Neural progenitor cell (in vitro differentiated cells): ENCODE measurements around the gene OR5H1. TPM values are rescaled to one million over a fixed set of nuclear protein-coding genes. Genes with fewer than 3 reads are reported as not detected.
"Not testable (repeated sequence)": the region's sequence is repeated elsewhere in the genome, so short reads cannot be mapped to it uniquely, and the experiment has no call there.

Experiments
- DNase-seq: peaks from one replicate; pipeline ENCODE4 v3.0.0-alpha.2; 2016; ENCODE audit warnings: low spot score
- H2AFZ ChIP-seq: fragments of 200-600 bp; sonication (generic); replicated peaks from 2 replicates; pipeline ENCODE4 v1.6.1; 2016; ENCODE audit warnings: antibody characterized with exemption
- H3F3A ChIP-seq: fragments of 200-600 bp; sonication (generic); 2 replicates; pipeline ENCODE4 v1.6.1; 2016; ENCODE audit warnings: antibody characterized with exemption, low read depth
- H3K27ac ChIP-seq: fragments of 200-600 bp; sonication (generic); 2 replicates; pipeline ENCODE4 v1.5.1; 2016; ENCODE audit warnings: mild to moderate bottlenecking
- H3K27me3 ChIP-seq: fragments of 200-600 bp; sonication (generic); 2 replicates; pipeline ENCODE4 v1.6.1; 2016; ENCODE audit warnings: mild to moderate bottlenecking, moderate library complexity
- H3K36me3 ChIP-seq: fragments of 200-600 bp; sonication (generic); 2 replicates; pipeline ENCODE4 v1.5.1; 2016
- H3K4me1 ChIP-seq: fragments of 200-600 bp; sonication (generic); 2 replicates; pipeline ENCODE4 v1.6.1; 2016; ENCODE audit warnings: mixed run types
- H3K4me2 ChIP-seq: fragments of 200-600 bp; sonication (generic); 2 replicates; pipeline ENCODE4 v1.6.1; 2016
- H3K4me3 ChIP-seq: fragments of 200-600 bp; sonication (generic); 2 replicates; pipeline ENCODE4 v1.5.1; 2016
- H3K79me2 ChIP-seq: fragments of 200-600 bp; sonication (generic); 2 replicates; pipeline ENCODE4 v1.6.1; 2016; ENCODE audit warnings: low read depth
- H3K9ac ChIP-seq: fragments of 200-600 bp; sonication (generic); 2 replicates; pipeline ENCODE4 v1.6.1; 2016
- H3K9me3 ChIP-seq: fragments of 200-600 bp; sonication (generic); 2 replicates; pipeline ENCODE4 v1.5.1; 2016; ENCODE audit warnings: low read depth
- H4K20me1 ChIP-seq: fragments of 200-600 bp; sonication (generic); 2 replicates; pipeline ENCODE4 v1.6.1; 2016; ENCODE audit warnings: low read depth
- H3K27ac Mint-ChIP-seq: 3 replicates; pipeline ENCODE4 v1.8.0; 2021; ENCODE audit warnings: mixed read lengths
- H3K27me3 Mint-ChIP-seq: 2 replicates; pipeline ENCODE4 v1.8.0; 2022; ENCODE audit warnings: low read depth, mild to moderate bottlenecking, inconsistent platforms, moderate library complexity, mixed read lengths; ENCODE audit not compliant: insufficient read depth
- H3K36me3 Mint-ChIP-seq: 3 replicates; pipeline ENCODE4 v1.8.0; 2021; ENCODE audit warnings: mixed read lengths
- H3K4me1 Mint-ChIP-seq: 3 replicates; pipeline ENCODE4 v1.8.0; 2021; ENCODE audit warnings: mixed read lengths
- H3K4me3 Mint-ChIP-seq: 3 replicates; pipeline ENCODE4 v1.8.0; 2021; ENCODE audit warnings: mild to moderate bottlenecking, moderate library complexity, mixed read lengths
- H3K9me3 Mint-ChIP-seq: 3 replicates; pipeline ENCODE4 v1.8.0; 2020; ENCODE audit warnings: mixed read lengths
- EZH2 ChIP-seq: fragments of 200-600 bp; sonication (generic); IDR thresholded peaks from 2 replicates; pipeline ENCODE4 v1.6.1; 2017; ENCODE audit warnings: antibody characterized with exemption, mild to moderate bottlenecking, moderate library complexity
- EZH2phosphoT487 ChIP-seq: fragments of 200-600 bp; sonication (generic); IDR thresholded peaks from 2 replicates; pipeline ENCODE4 v1.6.1; 2017; ENCODE audit warnings: antibody characterized with exemption
- total RNA-seq: library from RNA; depleted of rRNA; stranded (reverse); fragments of >200 nt; gene quantifications from 2 replicates; pipeline ENCODE4 v1.2.3, GENCODE V29; 2015; ENCODE audit warnings: low replicate concordance
- TF ChIP-seq, protein P1 (sequence below): fragments of 200-600 bp; sonication (generic); IDR thresholded peaks from 2 replicates; pipeline ENCODE4 v1.5.1; 2017; ENCODE audit warnings: antibody characterized with exemption, mild to moderate bottlenecking

The OR5H1 gene
- total RNA-seq, 1 donor from 2014 or later, result not detected

DNA sequence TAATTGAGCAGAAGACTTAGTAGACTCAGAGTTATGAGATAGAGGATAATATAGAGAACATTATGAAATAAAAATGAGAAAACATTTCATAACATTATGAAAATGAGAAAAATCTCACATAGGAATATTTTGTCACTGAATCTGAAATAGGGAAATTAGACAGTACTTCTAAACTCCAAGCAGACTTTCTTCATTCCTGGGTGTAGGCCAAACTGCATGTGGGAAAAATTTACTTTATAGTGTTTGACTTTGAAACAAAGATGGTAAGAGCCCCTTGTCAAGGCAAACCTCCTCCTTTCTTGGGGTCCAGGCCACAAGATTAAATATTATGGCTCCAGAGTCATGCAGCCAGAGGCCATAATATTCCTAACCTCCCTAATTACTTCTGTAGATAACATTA, 10.0 kb downstream of the OR5H1 start:
- no peak overlapping the region for H3K27ac Mint-ChIP-seq
- no peak overlapping the region for H2AFZ ChIP-seq
- H3K4me3 Mint-ChIP-seq, result no peak overlapping the region
- TF ChIP-seq EZH2 (no peak), EZH2phosphoT487 (no peak)
- TF ChIP-seq, protein P1, sequence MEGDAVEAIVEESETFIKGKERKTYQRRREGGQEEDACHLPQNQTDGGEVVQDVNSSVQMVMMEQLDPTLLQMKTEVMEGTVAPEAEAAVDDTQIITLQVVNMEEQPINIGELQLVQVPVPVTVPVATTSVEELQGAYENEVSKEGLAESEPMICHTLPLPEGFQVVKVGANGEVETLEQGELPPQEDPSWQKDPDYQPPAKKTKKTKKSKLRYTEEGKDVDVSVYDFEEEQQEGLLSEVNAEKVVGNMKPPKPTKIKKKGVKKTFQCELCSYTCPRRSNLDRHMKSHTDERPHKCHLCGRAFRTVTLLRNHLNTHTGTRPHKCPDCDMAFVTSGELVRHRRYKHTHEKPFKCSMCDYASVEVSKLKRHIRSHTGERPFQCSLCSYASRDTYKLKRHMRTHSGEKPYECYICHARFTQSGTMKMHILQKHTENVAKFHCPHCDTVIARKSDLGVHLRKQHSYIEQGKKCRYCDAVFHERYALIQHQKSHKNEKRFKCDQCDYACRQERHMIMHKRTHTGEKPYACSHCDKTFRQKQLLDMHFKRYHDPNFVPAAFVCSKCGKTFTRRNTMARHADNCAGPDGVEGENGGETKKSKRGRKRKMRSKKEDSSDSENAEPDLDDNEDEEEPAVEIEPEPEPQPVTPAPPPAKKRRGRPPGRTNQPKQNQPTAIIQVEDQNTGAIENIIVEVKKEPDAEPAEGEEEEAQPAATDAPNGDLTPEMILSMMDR, result no peak
- no peaks in the 10 kb centered on the region for H3K27me3 Mint-ChIP-seq
- H3K4me1 ChIP-seq, result no peaks in the 10 kb centered on the region
- no peaks in the 10 kb centered on the region for H4K20me1 ChIP-seq
- H3K4me2 ChIP-seq, result no peak overlapping the region
- peaks cover under 1% of the 10 kb centered on the region for H3K4me1 Mint-ChIP-seq
- H3K9ac ChIP-seq, result no peak overlapping the region
- no peaks in the 10 kb centered on the region for H3K79me2 ChIP-seq
- H3F3A ChIP-seq, result no peaks in the 10 kb centered on the region
- H3K9me3 ChIP-seq, result no peaks in the 10 kb centered on the region
- DNase-seq, result no peak
- H3K27ac ChIP-seq, result no peak overlapping the region
- H3K27me3 ChIP-seq, result no peaks in the 10 kb centered on the region
- H3K4me3 ChIP-seq, result no peak overlapping the region
- H3K9me3 Mint-ChIP-seq, result no peaks in the 10 kb centered on the region
- no peaks in the 10 kb centered on the region for H3K36me3 Mint-ChIP-seq
- no peaks in the 10 kb centered on the region for H3K36me3 ChIP-seq

DNA sequence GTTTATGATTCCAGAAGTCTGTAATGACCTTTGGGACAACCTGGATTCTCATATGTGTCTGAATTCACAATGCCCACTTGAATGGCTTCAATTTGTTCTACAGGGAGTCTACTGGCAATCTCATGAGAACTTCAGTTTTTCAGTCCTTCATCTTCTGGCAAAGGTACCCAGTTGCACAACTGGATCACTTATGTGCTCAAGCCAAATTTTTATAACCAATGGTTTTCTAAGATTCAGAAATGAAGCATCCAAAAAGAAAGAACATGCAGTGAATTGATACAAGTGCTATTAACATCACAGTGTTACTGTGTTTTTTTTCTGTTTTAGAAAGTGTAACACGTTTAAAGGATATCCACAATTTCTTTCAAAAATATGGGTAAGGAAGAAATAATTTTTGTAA, 16.7 kb downstream of the OR5H1 start, which contains the start of gene OR5H14:
Gene OR5H14 (plus strand): TSS at position 301 of the 400 bp plus-strand sequence. CDS start 1,907 bp downstream, outside the sequence.
- Histone ChIP-seq H3K36me3 (no peaks in the 10 kb centered on the region), H3K27me3 (no peaks in the 10 kb centered on the region), H4K20me1 (no peaks in the 10 kb centered on the region), H3K4me3 (no peak within 1 kb of the TSS), H3K27ac (no peak within 1 kb of the TSS), H3K4me2 (no peak within 1 kb of the TSS), H2AFZ (no peak within 1 kb of the TSS), H3F3A (no peaks in the 10 kb centered on the region), H3K9ac (no peak within 1 kb of the TSS), H3K9me3 (no peaks in the 10 kb centered on the region), H3K79me2 (no peaks in the 10 kb centered on the region), H3K4me1 (no peaks in the 10 kb centered on the region)
- no peak for DNase-seq
- Mint-ChIP-seq H3K27me3 (no peaks in the 10 kb centered on the region), H3K36me3 (no peaks in the 10 kb centered on the region), H3K9me3 (no peaks in the 10 kb centered on the region), H3K4me1 (no peaks in the 10 kb centered on the region), H3K4me3 (no peak within 1 kb of the TSS), H3K27ac (no peak within 1 kb of the TSS)
- TF ChIP-seq EZH2phosphoT487 (no peak), EZH2 (no peak)
- TF ChIP-seq, protein P1, result no peak

DNA sequence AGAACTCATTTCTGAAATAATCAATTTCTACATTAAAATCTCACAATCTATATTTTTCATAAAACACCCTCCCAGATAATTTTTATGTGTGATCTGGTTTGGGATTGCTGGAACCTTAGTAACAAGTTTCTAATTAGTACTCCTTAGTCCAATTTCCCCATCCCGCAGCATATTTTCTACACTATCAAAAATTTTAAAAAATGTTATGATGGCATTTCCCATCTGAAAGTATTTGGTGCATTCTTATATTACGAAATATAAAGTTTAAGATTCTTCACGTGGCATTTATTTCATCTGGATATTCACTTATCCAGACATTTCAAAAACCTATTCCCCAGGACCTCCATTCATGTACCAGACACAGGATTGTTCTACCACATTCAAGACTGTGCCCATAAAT, 18.2 kb downstream of the OR5H1 start:
- no peaks in the 10 kb centered on the region for H3K36me3 ChIP-seq
- Mint-ChIP-seq H3K4me1 (no peaks in the 10 kb centered on the region), H3K9me3 (no peaks in the 10 kb centered on the region), H3K4me3 (no peak overlapping the region), H3K27me3 (no peaks in the 10 kb centered on the region), H3K36me3 (no peaks in the 10 kb centered on the region), H3K27ac (no peak overlapping the region)
- H4K20me1 ChIP-seq, result no peaks in the 10 kb centered on the region
- no peaks in the 10 kb centered on the region for H3K27me3 ChIP-seq
- no peak overlapping the region for H3K4me2 ChIP-seq
- H3F3A ChIP-seq, result no peaks in the 10 kb centered on the region
- H3K27ac ChIP-seq, result no peak overlapping the region
- no peaks in the 10 kb centered on the region for H3K9me3 ChIP-seq
- H3K9ac ChIP-seq, result no peak overlapping the region
- H3K79me2 ChIP-seq, result no peaks in the 10 kb centered on the region
- H3K4me1 ChIP-seq, result no peaks in the 10 kb centered on the region
- no peak overlapping the region for H2AFZ ChIP-seq
- TF ChIP-seq, protein P1, result no peak
- TF ChIP-seq EZH2phosphoT487 (no peak), EZH2 (no peak)
- DNase-seq, result no peak
- H3K4me3 ChIP-seq, result no peak overlapping the region

DNA sequence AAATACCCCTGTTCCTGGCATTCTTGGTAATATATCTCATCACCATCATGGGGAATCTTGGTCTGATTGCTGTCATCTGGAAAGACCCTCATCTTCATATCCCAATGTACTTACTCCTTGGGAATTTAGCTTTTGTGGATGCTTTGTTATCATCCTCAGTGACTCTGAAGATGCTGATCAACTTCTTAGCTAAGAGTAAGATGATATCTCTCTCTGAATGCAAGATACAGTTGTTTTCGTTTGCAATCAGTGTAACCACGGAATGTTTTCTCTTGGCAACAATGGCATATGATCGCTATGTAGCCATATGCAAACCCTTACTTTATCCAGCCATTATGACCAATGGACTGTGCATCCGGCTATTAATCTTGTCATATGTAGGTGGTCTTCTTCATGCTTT, 18.9 kb downstream of the OR5H1 start:
- not testable (repeated sequence) for H3K4me3 Mint-ChIP-seq, H3K27me3 Mint-ChIP-seq, H3K79me2 ChIP-seq, H3K4me2 ChIP-seq, H3K36me3 ChIP-seq, H3K9me3 ChIP-seq, H3K27ac Mint-ChIP-seq, DNase-seq, H3F3A ChIP-seq, H3K36me3 Mint-ChIP-seq, H4K20me1 ChIP-seq, H3K4me1 Mint-ChIP-seq, H3K9ac ChIP-seq, H2AFZ ChIP-seq, H3K27ac ChIP-seq, H3K27me3 ChIP-seq, H3K4me1 ChIP-seq, H3K9me3 Mint-ChIP-seq, H3K4me3 ChIP-seq
